GM19099 (cell line): ENCODE results near the gene TLL1.

ENCODE experiments used
- POLR2A ChIP-seq: IDR thresholded peaks from 3 replicates; pipeline ENCODE4 v1.6.1; 2011; ENCODE audit warnings: low read depth; ENCODE audit not compliant: insufficient read length; ENCODE audit errors: extremely low read depth

Gene TLL1

DNA sequence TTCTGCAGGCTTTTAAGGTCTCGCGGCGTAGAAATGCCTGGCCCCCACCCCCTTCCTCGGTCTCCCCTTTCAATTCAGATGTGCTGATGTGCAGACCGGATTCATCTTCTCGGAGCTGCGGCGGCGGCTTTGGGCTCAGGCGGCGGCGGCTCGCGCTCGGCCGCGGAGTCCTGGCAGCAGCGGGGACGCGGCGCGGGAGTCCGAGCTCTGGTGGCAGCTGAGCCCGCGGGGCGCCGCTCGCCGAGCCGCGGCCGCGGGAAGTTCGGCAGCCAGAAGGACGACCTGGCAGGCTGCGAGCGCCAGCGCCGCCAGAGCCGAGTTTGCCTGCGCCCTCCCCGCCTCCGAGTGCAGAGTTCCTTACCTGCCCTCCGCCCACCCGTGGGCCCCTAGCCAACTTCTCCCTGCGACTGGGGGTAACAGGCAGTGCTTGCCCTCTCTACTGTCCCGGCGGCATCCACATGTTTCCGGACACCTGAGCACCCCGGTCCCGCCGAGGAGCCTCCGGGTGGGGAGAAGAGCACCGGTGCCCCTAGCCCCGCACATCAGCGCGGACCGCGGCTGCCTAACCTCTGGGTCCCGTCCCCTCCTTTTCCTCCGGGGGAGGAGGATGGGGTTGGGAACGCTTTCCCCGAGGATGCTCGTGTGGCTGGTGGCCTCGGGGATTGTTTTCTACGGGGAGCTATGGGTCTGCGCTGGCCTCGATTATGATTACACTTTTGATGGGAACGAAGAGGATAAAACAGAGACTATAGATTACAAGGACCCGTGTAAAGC, 448 bp downstream of the TLL1 start:
- TF ChIP-seq POLR2A: no peak

GRCh38 chr4:165874072-165874790, 1.2 kb downstream of the TLL1 start:
- no peak for TF ChIP-seq POLR2A

DNA sequence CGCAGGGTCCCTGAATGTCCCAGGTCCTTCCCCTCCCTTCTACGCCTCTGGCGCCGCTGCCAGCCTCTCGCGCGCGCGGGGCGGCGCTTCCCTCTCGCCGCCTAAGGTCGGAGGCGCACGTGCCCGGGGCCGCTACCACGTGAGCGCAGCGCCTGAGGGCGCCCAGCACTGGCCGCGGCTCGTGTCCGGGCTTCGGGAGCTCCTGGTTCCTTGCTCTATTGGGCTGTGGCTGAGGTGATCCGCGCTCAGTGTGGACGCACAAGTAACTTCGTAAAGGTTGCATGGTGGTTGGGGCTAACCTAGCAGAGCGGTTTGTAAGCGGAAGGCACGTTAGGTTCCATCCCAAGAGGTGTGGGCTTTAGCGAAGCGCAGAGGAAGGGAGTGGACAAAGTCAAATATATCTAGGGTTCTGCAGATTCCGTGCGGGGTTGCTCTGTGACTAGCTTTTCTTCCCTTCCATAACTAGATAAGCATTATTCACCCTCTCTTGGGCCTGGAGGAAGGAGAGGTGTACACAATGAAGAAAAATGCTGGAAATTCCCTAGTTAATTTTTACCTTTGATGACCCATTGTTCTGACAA, 1.8 kb downstream of the TLL1 start:
- TF ChIP-seq POLR2A: no peak

DNA sequence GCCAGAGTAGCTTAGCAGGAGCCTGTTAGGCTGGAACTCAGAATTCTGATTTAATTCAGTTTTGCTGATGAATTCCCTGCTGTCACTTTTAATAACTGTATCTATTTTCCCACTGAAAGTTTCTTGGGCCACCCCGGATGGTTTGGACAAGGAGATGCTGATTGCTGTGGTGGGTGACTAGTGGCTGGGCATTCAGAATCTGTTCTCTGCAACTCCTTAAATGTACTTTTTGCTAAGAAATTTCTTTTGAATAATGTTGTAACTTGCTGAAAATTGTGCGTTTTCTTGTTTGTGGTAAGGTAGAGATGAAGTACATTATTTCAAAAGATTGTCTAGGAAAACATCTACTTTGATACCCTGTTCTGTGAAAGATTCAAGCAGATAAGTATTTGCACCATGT, 2.4 kb downstream of the TLL1 start:
- TF ChIP-seq POLR2A: no peak

- TF ChIP-seq POLR2A: no peak
Measured at GRCh38 chr4:165877286-165877685, 4.2 kb downstream of the TLL1 start.

- TF ChIP-seq POLR2A: no peak
Measured at GRCh38 chr4:165879641-165880040, 6.6 kb downstream of the TLL1 start.

- TF ChIP-seq POLR2A: no peak
Measured at GRCh38 chr4:165894159-165894558, 21.1 kb downstream of the TLL1 start.

DNA sequence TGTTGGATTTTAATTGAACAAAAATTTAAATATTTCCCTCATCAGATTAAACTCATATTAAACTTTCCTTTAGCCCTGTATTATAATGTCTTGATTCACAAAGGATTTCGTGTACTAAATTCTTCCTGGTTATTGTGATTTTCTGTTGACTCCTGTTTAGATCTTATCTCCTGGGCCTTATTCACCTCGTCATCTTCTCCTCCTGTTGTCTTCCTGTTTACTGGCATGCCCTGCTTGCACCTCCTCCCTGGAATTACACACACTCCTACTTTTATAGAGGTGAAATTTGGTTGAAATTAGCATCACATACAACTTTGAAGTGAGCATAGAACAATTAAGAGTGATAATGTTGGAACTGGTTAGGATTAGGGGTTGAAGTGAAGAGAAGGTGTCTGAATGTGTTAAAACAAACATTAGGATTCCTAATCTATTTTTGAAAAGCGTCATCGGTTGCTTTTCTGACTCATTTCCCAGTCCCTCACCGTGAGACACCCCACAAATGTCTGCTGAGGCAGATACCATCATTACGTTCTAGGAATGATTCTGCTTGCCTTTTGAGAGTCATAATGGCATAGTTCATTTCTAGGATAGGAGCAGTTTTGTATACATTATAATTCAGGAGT, 32.5 kb downstream of the TLL1 start:
- no peak for TF ChIP-seq POLR2A

GRCh38 chr4:165906272-165906671, 33.2 kb downstream of the TLL1 start:
- TF ChIP-seq POLR2A: no peak

GRCh38 chr4:165909947-165910346, 36.9 kb downstream of the TLL1 start:
- TF ChIP-seq POLR2A: no peak

- TF ChIP-seq POLR2A: no peak
Measured at GRCh38 chr4:165915215-165915614, 42.2 kb downstream of the TLL1 start.

DNA sequence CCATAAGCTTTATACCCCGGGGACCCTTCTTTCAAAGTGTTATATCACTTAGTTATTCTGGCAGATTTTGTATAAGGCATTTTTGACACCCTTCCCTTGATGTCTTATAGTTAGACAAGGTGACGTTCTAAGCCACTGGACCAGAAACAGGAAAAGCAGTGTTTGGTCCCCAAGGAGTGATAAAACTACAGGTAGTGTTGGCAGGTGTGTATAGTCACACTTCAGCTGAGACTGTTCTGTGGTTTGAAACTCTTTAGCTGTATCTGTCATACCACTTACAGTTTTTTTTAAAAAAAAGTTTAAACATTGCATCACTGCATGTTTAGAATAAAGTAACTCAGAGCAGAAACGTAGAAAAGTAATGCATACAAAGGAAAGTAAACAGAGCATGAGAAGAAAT, 48.5 kb downstream of the TLL1 start:
- no peak for TF ChIP-seq POLR2A

DNA sequence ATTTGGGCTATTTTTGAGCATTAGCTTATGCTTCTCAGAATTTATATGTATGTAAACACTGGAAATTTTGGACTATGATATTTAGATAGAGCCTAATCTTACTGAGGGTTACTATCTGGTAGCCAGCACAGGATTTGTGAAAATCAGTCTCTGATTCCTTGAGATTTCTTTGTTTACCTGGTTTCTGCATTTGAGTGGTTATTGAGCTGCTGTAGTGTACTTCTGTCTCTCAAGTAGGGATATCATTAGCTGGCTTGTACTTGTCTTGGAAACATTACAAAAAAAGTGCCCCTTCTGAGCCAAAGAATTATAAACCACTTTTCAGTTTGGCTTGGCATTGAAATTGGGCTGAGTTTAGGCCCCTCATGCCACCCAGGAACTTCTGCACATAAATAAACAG, 49.7 kb downstream of the TLL1 start:
- no peak for TF ChIP-seq POLR2A

DNA sequence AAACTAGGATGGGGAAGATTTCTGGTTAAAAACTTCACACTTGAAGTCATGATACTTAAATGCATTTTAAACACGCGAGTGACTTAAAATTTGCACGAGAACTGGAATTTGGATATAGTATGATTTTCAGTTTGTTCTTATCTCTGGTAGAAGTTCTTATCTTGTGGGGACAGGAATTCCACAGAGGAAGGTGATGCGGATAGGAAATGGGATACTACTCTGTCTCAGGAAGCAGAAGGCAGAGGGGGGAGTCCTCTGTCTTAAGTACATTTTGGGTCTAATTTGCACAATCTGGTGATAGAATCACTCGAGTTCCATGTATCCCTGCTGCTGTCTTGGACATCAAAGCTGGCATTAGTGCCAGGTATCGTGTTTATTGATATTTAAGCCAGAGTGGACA, 53.3 kb downstream of the TLL1 start:
- no peak for TF ChIP-seq POLR2A

- TF ChIP-seq POLR2A: no peak
Measured at GRCh38 chr4:165927366-165927765, 54.3 kb downstream of the TLL1 start.

- TF ChIP-seq POLR2A: no peak
Measured at GRCh38 chr4:165927815-165928214, 54.8 kb downstream of the TLL1 start.

- no peak for TF ChIP-seq POLR2A
Measured at GRCh38 chr4:165928601-165929000, 55.6 kb downstream of the TLL1 start.

- no peak for TF ChIP-seq POLR2A
Measured at GRCh38 chr4:165929662-165930061, 56.6 kb downstream of the TLL1 start.
